NCI-H226 (cell line): ENCODE measurements around the gene AKAP10.
"Not testable (repeated sequence)": the region's sequence is repeated elsewhere in the genome, so short reads cannot be mapped to it uniquely, and the experiment has no call there.

ENCODE experiments used
- DNase-seq: peaks from one replicate; pipeline ENCODE4 v3.0.0-alpha.2; 2015

Gene AKAP10, protein sequence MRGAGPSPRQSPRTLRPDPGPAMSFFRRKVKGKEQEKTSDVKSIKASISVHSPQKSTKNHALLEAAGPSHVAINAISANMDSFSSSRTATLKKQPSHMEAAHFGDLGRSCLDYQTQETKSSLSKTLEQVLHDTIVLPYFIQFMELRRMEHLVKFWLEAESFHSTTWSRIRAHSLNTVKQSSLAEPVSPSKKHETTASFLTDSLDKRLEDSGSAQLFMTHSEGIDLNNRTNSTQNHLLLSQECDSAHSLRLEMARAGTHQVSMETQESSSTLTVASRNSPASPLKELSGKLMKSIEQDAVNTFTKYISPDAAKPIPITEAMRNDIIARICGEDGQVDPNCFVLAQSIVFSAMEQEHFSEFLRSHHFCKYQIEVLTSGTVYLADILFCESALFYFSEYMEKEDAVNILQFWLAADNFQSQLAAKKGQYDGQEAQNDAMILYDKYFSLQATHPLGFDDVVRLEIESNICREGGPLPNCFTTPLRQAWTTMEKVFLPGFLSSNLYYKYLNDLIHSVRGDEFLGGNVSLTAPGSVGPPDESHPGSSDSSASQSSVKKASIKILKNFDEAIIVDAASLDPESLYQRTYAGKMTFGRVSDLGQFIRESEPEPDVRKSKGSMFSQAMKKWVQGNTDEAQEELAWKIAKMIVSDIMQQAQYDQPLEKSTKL

DNA sequence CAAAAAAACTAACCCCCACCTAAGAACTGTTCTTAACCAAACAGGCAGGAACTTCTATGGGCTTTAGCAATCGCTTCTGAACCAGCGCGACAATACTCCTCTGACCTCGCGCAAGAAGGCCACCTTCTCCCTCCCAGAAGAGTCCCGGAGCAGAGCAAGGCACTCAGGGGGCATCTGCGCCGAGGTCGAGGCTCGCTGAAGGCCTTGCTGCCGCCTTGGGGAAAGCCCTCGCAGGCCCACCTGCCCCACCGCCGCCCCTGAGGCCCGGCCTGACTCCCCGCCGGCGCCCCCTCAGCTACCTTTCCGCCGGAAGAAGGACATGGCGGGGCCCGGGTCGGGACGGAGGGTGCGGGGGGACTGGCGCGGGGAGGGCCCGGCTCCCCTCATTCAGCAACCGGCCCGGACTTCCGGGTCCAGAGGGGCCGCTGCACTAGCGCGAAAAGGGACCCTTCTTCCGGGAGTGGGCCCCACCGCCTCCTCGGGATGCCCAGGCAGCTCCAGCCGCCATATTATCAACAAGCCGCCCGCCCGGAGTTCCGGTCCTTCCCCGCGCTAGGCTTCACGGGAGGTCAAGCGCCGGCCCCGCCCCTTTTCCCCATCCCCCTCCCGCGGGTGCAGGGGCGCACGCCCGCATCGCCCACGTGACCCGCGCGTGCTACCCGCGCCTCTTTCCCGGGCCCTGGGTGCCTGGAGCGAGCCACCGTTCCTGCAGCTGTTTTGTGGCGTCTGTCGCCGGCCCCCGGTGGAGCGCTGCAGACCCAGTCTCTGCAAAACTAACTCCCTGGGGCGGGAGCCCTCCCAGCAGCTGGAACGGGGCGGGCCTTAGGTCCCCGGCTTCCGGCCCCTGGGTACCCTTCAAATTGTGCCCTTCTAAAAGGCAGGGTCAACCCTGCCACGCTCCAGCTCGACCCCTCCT, at the start of gene AKAP10:
AKAP10 (minus strand) TSS at position 536 of the 916 bp plus-strand sequence; CDS start at position 387, 149 bp downstream.
- DNase-seq = peak; percentile 74

- DNase-seq = no peak
Observed at GRCh38 chr17:20026960-20027359, 49.3 kb upstream of the AKAP10 start.

DNA sequence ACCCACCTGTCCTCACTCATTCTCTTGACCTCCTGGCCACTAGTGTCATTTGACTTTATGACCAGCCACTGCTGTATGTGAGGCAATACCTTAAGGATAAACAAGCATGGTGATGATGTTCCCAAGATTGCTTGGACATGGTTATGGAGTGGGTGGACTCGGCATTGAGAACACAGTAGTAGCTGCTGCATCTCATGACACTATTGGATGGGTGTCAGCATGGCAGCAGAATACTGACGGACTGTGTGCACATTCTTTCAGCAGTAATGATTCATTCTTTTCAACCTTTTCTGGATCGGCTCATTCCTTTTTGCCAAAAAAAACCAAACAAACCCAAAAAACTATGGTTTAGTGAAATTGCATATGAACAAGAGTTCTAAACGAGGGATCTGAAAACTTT, 45.1 kb upstream of the AKAP10 start:
- no peak for DNase-seq

DNA sequence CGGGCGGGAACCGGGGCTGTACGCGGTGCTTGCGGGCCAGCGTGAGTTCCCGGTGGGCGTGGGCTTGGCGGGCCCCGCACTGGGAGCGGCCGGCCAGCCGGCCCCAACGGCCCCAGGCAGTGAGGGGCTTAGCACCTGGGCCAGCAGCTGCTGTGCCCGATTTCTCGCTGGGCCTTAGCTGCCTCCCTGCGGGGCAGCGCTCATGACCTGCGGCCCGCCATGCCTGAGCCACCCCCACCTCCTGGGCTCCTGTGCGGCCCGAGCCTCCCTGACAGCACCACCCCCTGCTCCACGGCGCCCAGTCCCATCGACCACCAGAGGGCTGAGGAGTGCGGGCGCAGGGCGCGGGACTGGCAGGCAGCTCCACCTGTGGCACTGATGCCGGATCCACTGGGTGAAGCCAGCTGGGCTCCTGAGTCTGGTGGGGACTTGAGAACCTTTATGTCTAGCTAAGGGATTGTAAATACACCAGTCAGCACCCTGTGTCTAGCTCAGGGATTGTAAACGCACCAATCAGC, 38.9 kb upstream of the AKAP10 start:
- DNase-seq = not testable (repeated sequence)

- no peak for DNase-seq
Observed at GRCh38 chr17:20012017-20012536, 34.4 kb upstream of the AKAP10 start.

DNA sequence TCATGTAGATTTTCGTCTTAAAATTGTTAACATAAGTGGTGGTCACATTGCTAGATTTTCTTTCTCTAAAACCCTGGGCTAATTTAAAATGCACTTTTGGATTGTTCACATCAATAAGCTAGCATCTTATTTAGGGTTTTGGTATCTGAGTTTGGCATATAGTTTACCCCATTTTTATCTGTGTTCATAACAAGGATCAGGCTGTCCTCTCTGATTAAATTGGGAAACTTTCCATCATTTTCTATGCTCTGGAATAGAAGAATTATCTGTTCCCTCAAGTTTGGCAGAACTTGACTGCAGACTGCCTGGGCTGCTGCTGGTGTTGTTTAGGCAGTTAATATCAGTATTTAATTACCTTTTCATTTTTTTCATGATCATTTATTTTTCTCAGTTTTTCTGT, 33.3 kb upstream of the AKAP10 start:
- DNase-seq = no peak

DNA sequence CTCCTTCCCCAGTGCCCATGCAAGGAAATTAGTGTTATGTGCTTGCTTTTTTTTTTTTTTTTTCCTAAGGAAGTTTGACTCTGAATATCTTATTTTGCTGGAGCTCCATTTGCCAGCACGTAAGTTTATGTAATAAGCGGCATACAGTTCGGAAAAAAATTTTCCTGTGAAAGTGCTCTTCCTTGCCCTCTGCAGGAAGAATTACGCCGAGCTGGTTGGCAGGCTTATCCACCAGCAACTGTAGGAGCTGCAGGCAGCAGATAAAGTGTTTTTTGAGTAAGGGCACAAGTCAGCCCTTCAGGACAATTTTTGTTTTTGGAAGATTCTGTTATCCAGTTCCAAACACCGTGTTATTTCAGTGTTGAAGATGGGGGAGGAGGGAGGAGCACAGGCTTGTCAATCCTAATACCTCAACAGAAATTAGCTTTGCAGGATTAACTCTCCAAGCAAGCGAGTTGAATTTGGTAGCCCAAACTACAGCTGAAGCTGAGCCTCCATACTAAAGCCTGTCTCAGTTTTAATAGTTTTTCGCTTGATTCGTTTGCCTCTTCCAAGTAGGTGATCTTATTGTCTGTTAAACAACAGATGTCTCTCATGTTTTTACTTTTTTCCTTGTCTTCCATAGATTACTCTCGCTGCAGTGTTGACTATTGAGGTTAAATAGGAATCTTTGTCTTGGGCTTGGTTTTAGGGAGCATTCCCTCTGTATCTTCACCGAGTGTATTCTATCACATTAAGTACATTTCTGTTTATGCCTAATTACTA, 32.7 kb upstream of the AKAP10 start:
- peak; percentile 69 for DNase-seq

GRCh38 chr17:20009302-20010098, 31.9 kb upstream of the AKAP10 start, which contains the start of gene SPECC1:
Gene SPECC1, plus strand, starts transcription at chr17:20009359. Its CDS starts 87,293 bp downstream, at chr17:20096652.
- DNase-seq = peak; percentile 59

GRCh38 chr17:20009052-20009301, 31.3 kb upstream of the AKAP10 start:
- no peak for DNase-seq

GRCh38 chr17:20008242-20009051, 30.8 kb upstream of the AKAP10 start:
- no peak for DNase-seq

- DNase-seq = peak; percentile 43
Observed at GRCh38 chr17:19996502-19996901, 18.9 kb upstream of the AKAP10 start.

DNA sequence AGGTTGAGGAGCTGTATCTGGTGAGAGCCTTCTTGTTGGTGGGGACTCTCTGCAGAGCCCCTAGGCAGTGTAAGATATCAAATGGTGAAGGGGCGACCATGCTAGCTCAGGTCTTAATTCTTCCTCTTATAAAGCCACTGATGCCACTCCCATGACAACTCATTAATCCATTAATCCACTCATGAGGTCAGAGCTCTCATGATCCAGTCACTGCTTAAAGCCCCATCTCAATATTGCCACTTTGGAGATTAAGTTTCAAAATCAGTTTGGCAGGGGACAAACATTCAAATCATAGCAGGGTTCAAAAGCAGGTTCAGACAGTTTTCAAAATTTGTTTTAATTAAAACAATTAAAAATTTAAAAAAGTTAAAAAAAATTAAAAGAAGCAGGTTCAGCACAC, 18.5 kb upstream of the AKAP10 start:
- DNase-seq = no peak

DNA sequence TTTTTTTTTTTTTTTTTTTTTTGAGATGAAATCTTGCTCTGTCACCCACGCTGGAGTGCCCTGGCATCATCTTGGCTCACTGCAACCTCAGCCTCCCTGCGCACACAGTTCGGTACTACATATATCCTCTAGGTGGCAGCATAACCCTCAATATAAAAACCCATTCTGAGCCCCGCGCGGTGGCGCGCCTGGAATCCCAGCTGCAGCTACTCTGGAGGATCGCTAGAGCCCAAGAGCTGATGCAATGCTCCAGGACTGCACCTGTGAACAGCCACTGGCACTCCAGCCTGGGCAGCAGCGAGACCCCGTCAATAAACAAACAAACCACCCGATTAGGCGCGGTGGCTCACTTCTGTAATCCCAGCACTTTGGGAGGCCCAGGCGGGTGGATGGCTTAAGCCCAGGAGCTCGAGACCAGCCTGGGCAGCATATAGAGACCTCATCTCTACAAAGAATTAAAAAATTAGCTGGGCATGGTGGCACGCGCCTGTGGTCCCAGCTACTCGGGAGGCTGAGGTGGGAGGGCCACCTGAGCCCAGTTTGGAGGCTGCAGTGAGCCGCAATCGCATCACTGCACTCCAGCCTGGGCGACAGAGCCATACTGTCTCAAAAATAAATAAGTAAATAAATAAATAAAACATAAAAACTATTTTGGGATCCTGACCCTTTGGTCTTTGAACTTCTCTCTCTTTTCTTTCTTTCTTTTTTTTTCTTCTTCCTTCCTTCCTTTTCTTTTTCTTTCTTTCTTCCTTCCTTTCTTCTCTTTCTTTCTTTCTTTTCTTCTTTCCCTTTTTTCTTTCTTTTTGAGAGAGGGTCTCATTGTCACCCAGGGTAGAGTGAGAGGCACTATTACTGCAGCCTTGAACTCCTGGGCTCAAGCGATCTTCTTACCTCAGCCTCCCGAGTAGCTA, 15.4 kb upstream of the AKAP10 start:
- DNase-seq = peak; percentile 74

DNA sequence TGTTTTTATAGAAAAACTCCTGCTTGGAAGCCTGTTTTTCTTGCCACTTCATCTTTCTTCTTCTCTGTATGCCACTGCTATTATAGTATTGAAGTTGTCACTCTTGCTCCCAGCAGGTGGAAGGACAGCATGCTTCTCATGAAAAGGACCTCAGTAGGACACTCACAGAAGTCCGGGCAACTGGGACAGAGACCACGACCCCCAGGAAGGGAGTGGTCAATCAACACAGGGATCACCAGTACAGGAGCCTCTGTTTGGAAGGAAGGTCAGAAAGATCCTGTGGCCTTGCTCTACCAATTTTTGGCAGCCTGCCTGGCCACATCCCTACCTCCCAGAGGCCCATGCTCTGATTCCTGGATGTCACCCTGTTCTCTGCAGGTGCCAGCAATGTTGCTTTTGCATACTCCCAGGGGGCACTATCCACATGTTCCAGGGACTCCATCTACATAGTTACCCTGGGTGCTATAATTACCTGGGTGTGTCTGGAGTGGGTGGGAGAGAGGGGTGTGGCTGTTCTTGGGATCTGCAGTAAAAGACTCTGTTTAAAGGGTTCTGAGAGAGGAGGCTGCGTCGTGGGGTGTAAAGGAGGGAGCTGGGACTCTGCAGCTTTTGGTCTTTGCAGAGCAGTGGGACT, 13.7 kb upstream of the AKAP10 start:
- no peak for DNase-seq

GRCh38 chr17:19987897-19988296, 10.3 kb upstream of the AKAP10 start:
- DNase-seq = no peak

DNA sequence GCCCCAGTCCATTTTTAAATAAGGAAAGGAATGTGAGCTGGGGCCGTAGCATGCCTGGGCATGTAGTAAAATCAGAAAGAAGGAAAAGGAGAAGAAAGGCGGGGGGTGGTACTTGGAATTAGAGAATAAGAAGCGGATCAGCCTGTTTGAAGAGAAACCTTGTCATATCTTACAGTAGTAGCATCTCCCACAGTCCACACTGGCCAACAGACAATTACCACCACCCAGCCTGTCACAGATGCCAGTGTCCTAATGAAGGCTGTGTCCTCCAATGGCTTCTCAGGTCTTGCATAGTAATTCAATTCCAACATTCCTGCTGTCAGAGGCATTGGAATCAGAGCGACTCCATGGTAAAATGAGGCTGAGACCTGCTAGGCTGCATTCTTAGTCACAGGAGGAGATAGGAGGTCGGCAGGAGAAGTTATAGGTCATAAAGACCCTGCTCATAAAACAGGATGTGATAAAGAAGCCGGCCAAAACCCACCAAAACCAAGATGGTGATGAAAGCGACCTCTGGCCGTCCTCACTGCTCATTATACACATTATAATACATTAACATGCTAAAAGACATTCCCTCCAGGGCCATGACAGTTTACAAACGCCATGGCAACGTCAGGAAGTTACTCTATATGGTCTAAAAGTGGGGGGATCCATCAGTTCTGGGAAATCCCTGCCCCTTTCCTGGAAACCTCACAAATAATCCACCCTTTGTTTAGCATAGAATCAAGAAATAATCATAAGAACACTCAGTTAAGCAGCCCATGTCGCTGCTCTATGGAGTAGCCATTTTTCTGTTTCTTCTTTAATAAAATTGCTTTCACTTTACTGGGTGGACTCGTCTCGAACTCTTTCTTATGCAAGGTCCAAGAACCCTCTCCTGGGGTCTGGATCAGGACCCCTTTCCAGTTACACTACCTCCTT, 9.6 kb upstream of the AKAP10 start:
- DNase-seq = no peak

DNA sequence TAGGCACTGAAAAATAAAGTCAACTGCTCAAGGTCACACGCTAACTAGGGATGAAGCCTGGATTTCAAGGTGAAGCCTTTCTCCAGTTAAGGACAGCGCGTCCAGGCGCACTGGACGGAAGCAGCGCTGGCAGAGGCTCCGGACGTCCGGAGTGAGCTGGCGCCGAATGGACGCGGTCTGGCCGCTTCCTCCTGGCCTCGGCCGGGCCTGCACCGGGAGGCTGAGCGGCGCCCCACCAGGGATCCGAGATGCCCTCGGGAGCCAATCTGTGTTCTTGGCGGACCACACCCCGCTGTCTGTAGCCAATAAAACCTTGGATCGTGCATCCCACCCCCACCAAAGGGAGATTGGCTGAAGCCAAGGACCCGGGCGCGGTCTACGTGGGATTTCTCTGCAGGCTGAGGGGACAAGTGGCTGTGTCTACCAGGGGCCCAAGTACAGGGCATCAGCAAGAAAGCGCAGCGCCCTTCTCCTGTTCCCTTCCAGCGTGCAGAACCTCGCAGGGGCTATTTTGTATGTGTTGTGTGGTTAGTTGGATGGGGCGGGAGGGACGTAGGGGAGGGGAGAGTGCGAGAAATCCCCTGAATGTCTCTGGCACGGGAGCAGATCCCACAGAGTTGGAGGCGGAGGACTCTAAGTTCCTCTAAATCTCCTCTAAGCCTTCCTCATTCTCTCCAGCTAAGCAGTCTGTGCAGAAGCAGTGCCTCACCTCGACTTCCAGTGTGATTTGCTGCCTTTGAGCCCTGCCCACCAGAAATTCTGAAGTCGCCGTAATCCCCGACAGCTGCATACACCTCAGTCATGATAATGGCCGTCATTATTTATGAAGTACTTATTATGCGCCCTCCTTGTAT, 2.5 kb upstream of the AKAP10 start:
- no peak for DNase-seq
